ENCODE results near the gene MYO19.

DNA sequence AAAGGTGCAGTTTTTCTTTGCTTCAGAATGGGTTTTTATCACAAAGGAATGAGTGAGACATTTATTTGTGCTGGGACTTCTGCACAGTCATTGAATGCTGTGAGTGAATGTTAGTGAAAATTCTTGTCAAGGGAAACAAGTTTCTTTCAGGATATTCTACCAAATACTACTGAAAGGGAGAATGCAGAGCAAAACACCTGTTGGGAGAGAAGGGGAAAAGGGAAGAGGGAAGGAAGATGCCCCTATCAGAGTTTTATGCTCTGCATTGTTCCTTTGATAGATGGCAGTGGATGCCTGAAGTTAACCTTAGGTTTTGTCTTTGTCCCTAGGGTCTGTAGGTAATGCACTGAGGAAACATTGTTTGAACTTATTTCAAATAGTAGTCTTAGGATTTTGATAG is 13.1 kb upstream of the MYO19 start:
- TF ChIP-seq, protein P1, sequence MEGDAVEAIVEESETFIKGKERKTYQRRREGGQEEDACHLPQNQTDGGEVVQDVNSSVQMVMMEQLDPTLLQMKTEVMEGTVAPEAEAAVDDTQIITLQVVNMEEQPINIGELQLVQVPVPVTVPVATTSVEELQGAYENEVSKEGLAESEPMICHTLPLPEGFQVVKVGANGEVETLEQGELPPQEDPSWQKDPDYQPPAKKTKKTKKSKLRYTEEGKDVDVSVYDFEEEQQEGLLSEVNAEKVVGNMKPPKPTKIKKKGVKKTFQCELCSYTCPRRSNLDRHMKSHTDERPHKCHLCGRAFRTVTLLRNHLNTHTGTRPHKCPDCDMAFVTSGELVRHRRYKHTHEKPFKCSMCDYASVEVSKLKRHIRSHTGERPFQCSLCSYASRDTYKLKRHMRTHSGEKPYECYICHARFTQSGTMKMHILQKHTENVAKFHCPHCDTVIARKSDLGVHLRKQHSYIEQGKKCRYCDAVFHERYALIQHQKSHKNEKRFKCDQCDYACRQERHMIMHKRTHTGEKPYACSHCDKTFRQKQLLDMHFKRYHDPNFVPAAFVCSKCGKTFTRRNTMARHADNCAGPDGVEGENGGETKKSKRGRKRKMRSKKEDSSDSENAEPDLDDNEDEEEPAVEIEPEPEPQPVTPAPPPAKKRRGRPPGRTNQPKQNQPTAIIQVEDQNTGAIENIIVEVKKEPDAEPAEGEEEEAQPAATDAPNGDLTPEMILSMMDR (IDR thresholded peaks at IDR 0.05) = no peak
- peak in 1 of 3 donors; percentile 5 for TF ChIP-seq POLR2A (IDR thresholded peaks at IDR 0.05)
